Measurements from ENCODE around the gene C2orf80.
"Not testable (repeated sequence)": the region's sequence is repeated elsewhere in the genome, so short reads cannot be mapped to it uniquely, and the experiment has no call there.

The C2orf80 gene

DNA sequence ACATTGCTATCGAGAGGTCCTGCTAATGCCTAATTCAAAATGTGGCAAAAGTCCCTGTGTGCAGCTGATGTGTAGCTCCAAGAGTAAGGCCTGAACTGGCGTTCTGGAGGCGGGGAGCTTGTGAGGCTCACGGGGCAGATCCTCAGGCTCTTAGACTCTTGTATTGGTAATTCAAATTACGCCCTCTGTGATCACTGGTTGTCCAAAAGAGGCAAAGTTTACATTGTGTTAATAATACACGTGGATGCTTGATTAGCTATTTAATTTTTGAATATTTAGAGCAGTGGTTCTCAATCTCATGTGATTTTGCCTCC, 14.0 kb downstream of the C2orf80 start:
- no peak for DNase-seq

DNA sequence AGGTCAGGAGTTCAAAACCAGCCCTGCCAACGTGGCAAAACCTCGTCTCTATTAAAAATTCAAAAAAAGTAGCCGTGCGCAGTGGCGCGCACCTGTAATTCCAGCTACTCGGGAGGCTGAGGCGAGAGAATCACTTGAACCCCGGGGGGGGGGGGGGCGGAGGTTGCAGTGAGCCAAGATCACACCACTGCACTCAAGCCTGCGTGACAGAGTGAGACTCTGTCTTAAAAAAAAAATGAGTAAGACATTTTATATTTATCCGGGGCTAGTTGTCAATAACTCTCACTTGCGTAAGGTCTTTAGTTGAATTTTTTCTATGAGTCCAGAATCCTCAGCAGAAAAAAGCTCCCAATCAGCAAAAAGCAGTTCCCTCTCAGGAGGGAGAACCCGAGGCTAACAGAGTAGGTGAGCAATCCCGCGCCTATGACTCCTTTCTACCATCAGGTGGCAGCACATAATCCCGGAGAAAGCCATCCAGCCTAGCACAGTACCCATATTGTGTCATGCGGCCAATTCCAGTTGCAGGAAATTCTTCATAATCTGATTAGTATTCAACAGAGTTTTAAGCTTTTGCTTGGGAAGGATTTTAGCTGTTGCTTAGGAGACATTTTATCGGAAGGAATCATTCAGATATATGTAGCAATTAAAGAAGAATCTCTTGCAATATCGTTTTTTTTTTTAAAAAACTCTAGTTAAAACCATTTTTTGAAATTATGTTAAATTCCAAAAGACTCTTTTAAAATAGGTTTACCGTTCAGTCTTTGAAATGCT, 14.6 kb downstream of the C2orf80 start:
- peak in 3 of 4 experiments; percentile 3 to 17 (median 13) for DNase-seq

DNA sequence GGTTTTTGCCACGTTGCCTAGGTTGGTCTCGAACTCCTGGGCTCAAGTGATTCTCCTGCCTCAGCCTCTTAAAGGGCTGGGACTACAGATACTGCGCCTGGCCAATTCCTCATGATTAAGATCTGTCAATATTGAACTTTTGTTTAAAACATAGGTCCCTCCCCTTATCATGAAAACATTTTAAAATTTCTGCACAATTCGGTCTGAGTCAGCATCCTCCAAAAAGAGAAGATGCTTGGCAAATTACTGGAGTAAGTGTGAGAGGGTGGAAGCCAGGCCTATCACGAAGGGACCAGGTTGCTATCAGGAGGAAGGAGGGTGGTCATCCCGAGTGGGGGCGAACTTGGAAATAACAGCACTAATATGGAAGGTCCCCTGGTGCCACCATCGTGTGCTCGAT, 15.7 kb downstream of the C2orf80 start:
- no peak for DNase-seq

DNA sequence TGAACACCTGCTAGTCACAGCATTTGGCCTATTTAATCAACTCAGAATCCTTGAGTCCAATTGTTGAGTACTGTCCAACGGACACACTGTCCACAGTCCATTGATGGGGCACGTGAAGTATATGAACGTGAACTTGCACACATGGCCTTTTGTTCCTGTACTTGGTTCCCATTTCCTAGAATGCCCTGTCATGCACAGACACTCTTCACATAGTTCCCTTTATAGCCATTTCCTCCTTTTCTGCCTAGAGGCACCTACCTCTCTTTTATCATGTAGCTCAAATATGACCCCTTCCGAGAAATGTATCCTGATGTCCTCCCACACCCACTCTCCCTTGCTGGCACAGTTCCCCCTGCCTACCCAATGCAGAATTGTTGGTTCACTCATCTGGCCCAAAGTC, 17.7 kb downstream of the C2orf80 start:
- DNase-seq = no peak

DNA sequence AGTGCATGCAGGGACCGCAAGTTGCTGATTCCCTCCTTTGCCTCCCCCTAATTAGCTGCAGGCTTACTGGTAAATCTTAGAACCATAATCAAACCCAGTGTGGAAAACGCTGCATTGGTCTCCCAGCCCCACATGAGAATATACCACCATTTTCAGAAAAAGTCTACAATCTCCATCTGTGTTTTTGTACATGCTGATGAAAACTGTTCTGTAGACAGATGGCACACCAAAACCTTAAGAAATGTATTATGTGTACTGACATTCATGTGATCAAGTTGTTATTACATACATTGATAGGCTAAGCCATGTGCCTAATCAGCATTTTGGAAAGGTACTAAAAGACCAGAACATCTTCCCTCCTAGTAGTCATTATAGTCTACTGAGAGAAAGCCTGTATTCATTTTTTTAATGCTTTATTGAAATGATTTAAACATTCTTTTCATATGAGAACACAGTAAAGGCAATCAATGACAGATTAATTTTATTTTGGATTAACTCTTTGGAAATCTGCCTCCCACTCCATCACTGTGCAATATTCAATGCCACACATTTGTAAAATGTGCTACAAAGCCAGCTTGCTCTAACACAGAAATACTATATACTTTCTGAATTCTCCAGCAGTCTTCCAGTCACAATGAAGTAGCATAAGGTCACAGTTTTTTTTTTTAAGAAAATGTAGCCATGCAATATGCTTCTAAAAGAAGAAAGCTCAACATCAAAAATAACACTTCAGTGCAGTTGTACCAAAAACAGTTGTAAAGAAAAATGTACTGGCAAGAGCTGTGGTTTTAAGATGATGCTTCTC, 24.7 kb downstream of the C2orf80 start:
- DNase-seq = no peak

DNA sequence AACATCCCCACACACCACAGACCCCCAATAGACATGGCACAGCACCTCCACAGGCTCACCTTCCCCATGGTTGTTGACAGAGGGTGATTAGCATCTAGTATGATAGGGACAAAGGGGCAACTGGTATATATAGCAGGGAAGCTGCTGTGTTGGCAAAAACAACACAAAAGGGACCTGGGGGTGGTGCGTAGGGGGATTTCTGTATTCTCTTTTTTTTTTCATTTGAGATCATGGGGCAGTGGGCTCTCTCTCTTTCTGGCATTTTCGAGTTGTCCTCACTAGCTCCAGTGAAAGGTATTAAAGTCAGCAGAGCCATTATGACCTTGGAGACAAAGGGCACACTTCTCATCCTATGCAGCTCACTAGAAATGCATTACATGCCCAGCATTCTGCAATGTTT, 26.3 kb downstream of the C2orf80 start, which contains the start of gene CRYGA:
CRYGA (minus strand) TSS at position 101 of the 400 bp plus-strand sequence; CDS start at position 68, 33 bp downstream.
- no peak for DNase-seq

DNA sequence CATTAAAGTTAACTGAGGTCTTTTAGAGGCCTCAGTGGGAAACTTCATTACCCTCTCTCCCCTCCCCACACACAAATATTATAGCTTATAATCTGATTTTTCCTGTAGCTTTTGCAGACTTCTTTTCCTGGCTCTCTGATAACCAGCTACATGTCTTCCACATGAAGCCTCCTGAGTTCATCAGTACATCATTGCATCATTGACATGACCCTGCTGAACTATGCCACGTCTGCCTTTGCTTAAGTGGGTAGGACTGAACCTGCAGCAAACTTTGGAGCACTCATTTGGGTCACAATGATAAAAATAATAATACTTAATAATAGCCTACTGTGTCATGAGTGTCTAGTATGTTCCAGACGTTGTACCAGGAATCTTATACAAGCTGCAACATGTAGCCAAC, 33.4 kb downstream of the C2orf80 start:
- DNase-seq = no peak

DNA sequence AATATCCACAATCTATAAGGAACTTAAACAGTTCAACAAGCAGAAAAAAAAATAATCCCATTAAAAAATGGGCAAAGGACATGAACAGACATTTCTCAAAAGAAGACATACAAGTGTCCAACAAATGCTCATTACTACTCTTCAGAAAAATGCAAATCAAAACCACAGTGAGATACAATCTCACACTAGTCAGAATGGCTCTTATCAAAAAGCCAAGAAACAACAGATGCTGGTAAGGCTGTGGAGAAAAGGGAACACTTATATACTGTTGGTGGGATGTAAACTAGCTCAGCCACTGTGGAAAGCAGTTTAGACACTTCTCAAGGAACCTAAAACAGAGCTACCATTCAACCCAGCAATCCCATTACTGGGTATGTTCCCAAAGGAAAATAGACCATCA, 36.7 kb downstream of the C2orf80 start:
- no peak for DNase-seq

DNA sequence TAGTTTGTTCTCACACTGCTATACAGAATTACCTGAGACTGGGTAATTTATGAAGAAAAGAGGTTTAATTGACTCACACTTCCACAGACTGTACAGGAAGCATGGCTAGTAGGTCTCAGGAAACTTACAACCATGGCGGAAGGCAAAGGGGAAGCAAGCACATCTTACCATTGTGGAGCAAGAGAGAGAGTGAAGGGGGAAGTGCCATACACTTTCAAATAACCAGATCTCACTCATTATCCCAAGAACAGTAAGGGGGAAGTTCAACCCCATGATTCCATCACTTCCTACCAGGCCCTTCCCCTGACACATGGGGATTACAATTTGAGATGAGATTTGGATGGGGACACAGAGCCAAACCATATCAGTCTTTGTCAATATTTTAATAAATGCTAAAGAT, 38.9 kb downstream of the C2orf80 start:
- no peak for DNase-seq

DNA sequence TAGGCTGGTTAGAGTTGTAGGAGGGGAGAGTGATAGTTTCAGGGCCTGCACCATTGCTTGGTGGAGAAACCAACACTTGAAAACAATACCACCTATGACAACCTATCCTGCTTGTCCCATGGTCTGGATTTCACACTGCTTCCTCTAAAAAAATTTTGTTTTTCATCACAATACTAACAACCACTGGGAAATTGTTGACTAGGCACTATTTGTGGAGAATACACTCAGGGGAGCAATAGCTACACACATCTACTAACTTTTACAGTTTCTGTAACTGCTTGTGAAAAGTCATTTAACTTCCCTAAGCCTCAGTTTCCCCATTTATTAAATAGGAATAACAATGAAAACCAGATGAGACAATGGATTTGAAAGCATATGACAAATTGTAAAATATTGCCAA, 39.7 kb downstream of the C2orf80 start:
- DNase-seq = no peak

DNA sequence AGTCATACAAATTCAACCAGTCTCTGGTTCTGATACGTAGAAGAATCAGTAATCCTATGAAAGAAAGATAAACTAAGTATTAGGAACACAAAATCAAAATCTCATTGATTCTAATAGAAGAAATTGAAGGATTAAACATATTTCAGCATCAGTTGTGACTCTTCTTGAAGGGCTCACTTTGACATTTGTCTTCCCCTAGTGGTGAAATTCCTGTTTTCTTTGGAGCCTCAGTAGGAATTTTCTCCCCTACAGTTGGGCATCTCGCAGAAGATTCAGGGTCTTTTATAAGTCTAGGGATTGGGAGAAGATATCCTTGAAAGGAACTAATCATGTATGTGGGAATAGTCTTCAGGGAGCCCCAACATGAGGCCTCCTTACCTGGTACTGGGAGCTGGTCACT, 41.0 kb downstream of the C2orf80 start:
- DNase-seq = no peak

DNA sequence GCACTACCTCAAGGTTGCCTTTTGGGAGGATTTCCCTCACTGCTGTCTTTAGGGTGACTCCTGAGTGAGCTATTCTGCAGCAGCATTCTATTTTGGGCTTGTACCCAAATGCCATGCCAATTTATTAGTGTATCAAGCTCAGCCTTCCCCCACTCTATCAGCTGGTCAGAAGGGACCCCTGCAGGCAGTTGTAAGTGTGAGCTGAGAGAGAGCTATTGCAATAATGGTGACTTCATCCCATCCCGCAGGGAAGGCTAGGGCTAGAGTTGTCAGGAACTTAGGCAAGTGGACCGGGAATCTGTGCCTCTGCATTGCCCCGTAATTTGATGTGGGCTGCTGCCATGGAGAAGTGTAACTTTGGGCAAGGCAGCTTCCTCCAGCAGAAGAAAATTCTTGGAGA, 42.1 kb downstream of the C2orf80 start:
- no peak for DNase-seq

DNA sequence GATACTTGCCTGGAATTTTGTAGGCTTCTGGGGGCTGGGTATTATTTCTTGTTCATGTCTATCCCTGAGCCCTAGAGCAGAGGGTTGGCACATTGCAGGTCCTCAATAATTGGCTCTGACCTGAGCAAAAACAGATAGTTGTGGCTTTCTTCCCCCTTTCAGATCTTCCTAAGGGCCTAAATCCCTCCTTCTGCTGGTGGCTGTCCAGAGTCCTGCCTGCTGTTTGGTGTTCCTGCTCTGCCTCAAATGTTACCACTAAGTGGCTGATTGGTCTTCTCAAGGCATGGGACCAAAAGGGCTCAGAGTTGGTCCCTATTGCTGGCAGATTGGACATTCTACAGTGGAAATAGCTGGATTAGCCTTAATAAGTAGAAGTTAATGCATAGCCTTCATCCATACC, 42.8 kb downstream of the C2orf80 start:
- DNase-seq = no peak

DNA sequence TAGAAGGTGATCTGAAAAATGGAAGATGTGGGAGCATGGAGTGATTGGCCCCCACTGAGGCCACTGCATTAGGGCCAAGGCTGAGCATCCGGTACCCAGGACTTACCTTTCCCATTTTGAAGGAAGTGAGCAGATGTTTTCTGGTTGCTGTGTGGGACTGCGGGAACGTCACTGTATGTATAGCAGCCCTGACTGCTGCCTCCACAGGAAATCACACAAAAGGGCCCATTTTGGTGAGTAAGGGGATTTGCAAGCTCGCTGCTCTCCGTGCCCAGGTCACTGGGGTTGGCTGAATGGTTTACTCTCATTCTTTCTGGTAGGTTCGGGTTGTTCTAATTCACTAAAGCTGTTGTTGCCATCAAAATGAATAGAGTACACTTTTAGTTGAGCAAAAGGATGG, 43.8 kb downstream of the C2orf80 start, which contains the start of gene CRYGB:
CRYGB (minus strand) TSS at position 153 of the 400 bp plus-strand sequence; CDS start at position 115, 38 bp downstream.
- no peak for DNase-seq

DNA sequence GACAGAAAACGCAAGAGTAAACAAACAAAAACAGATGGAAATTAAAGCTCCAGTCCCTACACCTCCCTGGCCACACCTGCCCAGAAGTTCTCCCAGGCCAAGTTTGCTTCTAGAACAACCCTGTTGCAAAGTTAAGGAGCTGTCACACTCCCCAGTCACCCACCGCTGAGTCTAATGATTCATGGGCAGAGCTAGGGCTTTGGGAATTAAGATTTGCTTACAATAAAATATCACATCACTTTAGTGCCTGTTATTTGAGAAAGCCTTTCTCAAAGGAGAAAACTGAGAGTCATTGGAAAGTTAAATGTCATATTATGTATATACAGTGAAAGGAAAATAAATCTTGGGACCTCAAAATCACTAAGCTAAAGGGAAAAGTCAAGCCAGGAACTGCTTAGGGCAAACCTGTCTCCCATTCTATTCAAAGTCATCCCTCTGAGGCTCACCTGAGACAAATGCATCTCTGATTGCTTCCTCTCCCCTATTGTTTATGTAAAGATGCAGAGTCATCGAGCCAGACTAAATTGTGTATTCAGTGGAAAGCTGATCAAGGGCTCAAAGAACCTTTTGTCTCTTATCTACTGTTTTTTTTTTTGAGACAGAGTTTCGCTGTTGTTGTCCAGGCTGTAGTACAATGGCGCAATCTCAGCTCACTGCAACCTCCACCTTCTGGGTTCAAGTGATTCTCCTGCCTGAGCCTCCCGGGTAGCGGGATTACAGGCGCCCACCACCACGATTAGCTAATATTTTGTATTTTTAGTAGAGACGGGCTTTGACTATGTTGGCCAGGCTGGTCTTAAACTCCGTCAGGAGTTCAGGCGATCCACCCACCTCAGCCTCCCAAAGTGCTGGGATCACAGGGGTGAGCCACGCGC, 46.7 kb downstream of the C2orf80 start:
- DNase-seq = no peak

DNA sequence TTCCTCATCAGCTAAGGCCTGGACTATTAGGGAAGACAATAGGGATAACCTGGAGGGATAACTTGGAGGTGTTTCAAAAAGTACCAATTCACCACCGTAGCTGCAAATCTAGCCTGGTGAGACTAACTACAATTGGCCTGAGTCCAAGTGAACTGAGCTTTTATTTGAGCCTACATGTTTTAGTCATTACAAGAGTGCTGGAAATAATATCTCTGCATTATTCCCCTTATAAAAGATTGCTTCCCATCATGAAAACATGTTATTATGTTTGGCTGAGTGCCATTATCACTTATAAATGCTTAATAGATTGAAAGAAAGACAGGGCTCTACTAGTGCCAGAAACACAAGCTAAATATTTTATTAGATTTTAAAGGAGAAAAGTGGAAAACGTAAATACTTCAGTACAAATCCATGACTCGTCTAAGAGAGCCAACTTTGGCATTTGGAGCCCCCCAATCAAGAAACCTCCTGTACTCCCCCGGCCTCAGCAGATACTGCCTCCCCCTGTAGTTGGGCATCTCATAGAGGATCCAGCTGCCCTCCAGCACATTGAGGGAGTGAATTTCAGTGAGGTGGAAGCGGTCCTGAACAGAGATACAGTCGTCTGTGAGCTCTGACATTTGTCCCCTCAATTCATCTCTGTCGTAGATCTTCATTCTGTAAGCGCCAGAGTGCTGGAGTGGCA, 47.4 kb downstream of the C2orf80 start:
- DNase-seq = no peak

DNA sequence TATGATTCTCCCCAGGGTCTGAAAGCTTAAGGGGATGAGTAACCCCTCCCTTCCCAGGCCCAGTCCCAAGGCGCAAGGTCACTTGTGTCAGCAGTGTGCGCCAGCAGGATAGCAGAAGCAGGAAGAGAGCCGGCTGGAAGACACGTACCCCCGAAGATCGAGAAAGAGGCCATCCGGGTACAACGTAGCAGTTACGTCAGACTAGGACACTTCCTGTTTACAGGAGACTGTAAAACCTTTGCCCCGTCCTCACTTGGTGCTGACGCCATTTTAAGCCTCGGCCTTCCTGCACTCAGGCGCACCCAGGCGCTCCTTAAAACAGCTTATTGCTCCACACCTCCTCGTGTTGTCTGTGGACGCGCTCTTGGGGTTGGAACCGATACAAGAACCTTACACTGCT, 50.4 kb downstream of the C2orf80 start:
- DNase-seq = no peak

DNA sequence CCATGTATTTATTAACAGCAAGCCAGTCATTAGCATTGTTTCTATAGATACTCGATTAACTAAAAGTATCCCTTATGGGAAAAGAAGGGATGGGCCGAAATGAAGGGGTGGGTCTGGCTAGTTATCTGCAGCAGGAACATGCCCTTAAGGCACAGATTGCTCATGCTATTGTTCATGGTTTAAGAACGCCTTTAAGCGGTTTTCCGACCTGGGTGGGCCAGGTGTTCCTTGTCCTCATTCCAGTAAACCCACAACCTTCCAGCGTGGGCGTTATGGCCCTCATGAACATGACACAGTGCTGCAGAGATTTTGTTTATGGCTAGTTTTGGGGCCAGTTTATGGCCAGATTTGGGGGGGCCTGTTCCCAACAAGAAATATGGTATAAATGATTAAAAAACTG, 51.5 kb downstream of the C2orf80 start:
- DNase-seq = not testable (repeated sequence)

DNA sequence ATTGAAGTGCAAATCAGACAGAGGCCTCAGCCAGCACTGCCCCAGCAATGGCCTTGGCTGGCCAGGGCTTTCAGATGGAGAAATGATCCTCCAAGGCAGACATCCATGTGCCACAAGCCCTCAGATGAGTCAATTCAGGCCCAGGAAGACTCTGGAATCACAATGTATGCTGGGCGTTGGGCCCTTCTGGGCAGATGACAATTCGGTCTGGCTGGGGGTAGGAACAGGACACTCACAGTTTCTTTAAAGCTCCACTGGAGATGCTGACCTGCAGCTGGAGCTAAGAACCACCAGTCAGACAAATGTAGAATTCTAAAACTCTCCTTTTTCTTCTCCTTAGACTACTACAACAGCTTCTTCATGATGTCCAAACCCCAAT, 53.1 kb downstream of the C2orf80 start:
- DNase-seq = no peak

DNA sequence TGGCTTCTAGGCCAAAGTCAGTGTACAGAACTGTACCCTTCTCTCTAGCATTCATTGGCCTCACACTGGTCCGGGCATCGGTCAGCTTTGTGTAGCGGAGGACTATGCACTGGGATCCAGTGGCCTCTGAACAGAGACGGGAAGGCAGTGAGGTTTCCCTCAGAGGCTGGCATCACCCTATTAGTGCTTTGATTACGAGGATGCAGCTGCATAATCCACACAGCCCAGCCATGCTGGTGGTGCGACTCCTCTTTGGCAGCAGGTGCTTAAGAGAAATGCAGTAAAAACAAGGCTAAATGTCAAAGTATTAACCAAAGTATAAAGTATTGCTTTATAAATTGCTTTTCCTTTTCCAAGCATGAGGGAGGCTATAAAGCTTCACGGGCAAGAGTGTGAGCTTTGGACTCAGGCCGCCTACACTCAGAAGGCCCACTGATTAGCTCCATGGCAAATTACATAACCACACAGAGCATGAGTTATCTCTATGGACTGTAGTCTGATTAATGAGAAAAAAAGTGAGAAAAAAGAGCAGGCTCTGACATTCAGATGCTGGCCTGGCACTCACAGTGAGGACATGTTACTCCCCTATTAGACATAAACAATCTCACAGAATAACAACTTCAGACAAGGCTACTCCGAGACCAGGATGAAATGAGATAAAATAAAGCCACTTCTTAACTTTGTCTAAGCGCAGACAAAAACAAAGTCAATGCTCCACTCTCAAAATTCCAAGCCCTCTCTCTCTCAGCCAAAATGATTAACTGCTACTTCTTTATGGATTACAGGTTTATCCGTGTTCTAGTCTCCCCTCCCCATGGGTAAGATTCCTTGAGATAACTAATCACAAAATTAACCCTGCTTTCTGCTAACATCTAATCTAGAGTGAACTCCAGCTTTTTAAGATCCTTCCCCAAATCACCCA, 53.8 kb downstream of the C2orf80 start:
- no peak for DNase-seq

DNA sequence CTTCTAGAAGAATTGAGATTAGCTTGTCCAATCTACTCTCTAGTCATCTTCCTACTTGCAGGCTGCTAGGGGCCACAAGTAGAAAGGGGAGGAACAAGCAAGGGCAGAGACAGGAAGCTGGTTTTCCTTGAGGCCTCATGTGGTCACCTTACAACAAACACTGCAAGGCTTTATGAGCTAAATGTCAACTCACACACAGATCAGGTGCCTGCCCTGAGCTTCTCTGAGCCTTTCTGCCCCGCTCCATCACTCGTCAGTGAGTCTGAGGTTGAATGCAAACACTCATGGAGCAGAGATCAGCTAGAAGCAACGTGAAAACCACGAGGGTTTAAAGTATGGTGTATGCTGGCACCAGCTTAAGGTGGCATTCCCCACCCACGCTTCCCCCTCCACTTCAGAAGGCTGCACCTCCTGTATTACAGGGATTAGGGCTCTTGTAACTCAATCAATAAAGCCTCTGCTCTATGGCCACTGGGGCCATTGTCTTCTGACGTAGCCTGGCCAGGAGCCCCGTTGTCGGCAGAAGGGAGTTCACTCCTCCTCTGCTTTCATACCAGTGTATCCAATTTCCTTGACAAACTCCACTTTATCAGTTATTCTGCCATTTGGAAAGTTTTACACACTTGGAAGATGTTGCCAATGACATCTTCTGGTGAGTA, 54.8 kb downstream of the C2orf80 start:
- DNase-seq = no peak
